ENCODE results near the gene THBD.

- no peak for TF ChIP-seq CTCF (IDR thresholded peaks at IDR 0.05 in 2 of 3, conservative IDR thresholded peaks at IDR 0.05 in 1 of 3; ENCODE audit: insufficient read depth in 2 of 3, low read depth in 1 of 3, low read length in 3 of 3)
- no peak for TF ChIP-seq EGR1 (conservative IDR thresholded peaks at IDR 0.05)
- no peak for TF ChIP-seq RHOXF2B (CRISPR knock-in tag; conservative IDR thresholded peaks at IDR 0.05)
- no peak for TF ChIP-seq CUX1 (CRISPR knock-in tag; IDR thresholded peaks at IDR 0.05)
Observed at GRCh38 chr20:23039885-23040508, 9.5 kb downstream of the THBD start.
